H1 (cell line): ENCODE results near the gene TUNAR. TPM values are rescaled to one million over a fixed set of nuclear protein-coding genes. Genes with fewer than 3 reads are reported as not detected.

Experiments
- CTCF ChIA-PET: fragments of 300-600 bp; sonication (Branson Sonifier 250); formaldehyde crosslinking; loops from one replicate; lab custom pipeline; 2021; ENCODE audit not compliant: partially characterized antibody; lab: Charles Lee
- POLR2A ChIA-PET: fragments of 300-600 bp; sonication (Branson Sonifier 250); formaldehyde crosslinking; loops from one replicate; lab custom pipeline; 2021; ENCODE audit warnings: inconsistent platforms; ENCODE audit not compliant: partially characterized antibody; lab: Charles Lee
- DNase-seq, 2 experiments: peaks; one replicate each; pipeline versions ENCODE4 v3.0.0 to v3.0.0-alpha.2; 2010 to 2022; ENCODE audit warnings: low spot score in 2 of 2, low read depth in 1 of 2, mixed read lengths in 1 of 2
- FAIRE-seq: peaks from 2 replicates; lab custom pipeline; 2011; peaks lifted over from hg19 to GRCh38; lab: Jason Lieb, UNC
- H2AFZ ChIP-seq: 2 replicates; pipeline ENCODE4 v1.8.1; 2012; ENCODE audit warnings: low read length, inconsistent platforms
- H2AK5ac ChIP-seq: 2 replicates; pipeline ENCODE4 v1.6.1; 2013; ENCODE audit warnings: low read depth, low read length
- H2BK120ac ChIP-seq: replicated peaks from 2 replicates; pipeline ENCODE3; 2013; ENCODE audit warnings: low read depth, low read length, inconsistent platforms
- H2BK12ac ChIP-seq: 2 replicates; pipeline ENCODE4 v1.6.1; 2013; ENCODE audit warnings: low read depth, low read length
- H2BK15ac ChIP-seq: 2 replicates; pipeline ENCODE4 v1.6.1; 2013; ENCODE audit warnings: low read length
- H2BK20ac ChIP-seq: 2 replicates; pipeline ENCODE4 v1.6.1; 2013; ENCODE audit warnings: low read length
- H2BK5ac ChIP-seq: 2 replicates; pipeline ENCODE4 v1.6.1; 2013; ENCODE audit warnings: low read depth, low read length
- H3K14ac ChIP-seq: 2 replicates; pipeline ENCODE4 v1.6.1; 2013; ENCODE audit warnings: inconsistent platforms; ENCODE audit not compliant: insufficient read length
- H3K18ac ChIP-seq: 2 replicates; pipeline ENCODE4 v1.6.1; 2013; ENCODE audit warnings: low read length; ENCODE audit errors: extremely low read depth
- H3K23ac ChIP-seq: 2 replicates; pipeline ENCODE4 v1.6.1; 2013; ENCODE audit warnings: inconsistent platforms; ENCODE audit not compliant: insufficient read length
- H3K23me2 ChIP-seq: 2 replicates; pipeline ENCODE4 v1.6.1; 2013; ENCODE audit warnings: low read depth, low read length
- H3K27ac ChIP-seq: 2 replicates; pipeline ENCODE4 v1.6.1; 2011; ENCODE audit warnings: low read depth, low read length, inconsistent platforms
- H3K27me3 ChIP-seq, 4 experiments: replicated peaks in 1 of 4; 1 replicate in 1 of 4; 2 replicates in 3 of 4; pipeline versions ENCODE4 v1.6.1 to v1.8.1; 2011 to 2013; ENCODE audit warnings: low read length in 3 of 4, mild to moderate bottlenecking in 3 of 4, inconsistent platforms in 2 of 4, mixed read lengths in 2 of 4, moderate library complexity in 1 of 4; ENCODE audit not compliant: control insufficient read depth in 3 of 4, insufficient read depth in 3 of 4; ENCODE audit errors: extremely low read depth in 1 of 4
- H3K36me3 ChIP-seq, 4 experiments: 2 replicates each; pipeline versions ENCODE4 v1.6.1 to v1.8.1; 2011 to 2013; ENCODE audit warnings: mild to moderate bottlenecking in 4 of 4, low read length in 3 of 4, moderate library complexity in 2 of 4, control low read depth in 1 of 4, inconsistent platforms in 1 of 4; ENCODE audit not compliant: insufficient read depth in 4 of 4, control insufficient read depth in 2 of 4
- H3K4ac ChIP-seq: replicated peaks from 2 replicates; pipeline ENCODE3; 2013; ENCODE audit warnings: low read length, low read depth, mixed read lengths, inconsistent platforms; ENCODE audit not compliant: insufficient read length
- H3K4me1 ChIP-seq, 4 experiments: replicated peaks in 1 of 4; 1 replicate in 1 of 4; 2 replicates in 3 of 4; pipeline versions ENCODE4 v1.6.1 to v1.8.1; 2011 to 2013; ENCODE audit warnings: low read length in 3 of 4, inconsistent platforms in 2 of 4, mixed read lengths in 1 of 4; ENCODE audit not compliant: insufficient read depth in 4 of 4, control insufficient read depth in 3 of 4
- H3K4me2 ChIP-seq, 2 experiments: 2 replicates each; pipeline versions ENCODE4 v1.6.1 to v1.8.1; 2011 to 2013; ENCODE audit warnings: low read depth in 2 of 2, low read length in 2 of 2, control low read depth in 1 of 2, inconsistent platforms in 1 of 2, mild to moderate bottlenecking in 1 of 2; ENCODE audit not compliant: insufficient read depth in 1 of 2
- H3K4me3 ChIP-seq, 4 experiments: fragments of 200-600, 300-600 bp in 1 of 4; sonication (generic), shearing (Covaris generic), sonication (Bioruptor Twin) in 1 of 4; 2 replicates each; pipeline versions ENCODE4 v1.5.1 to v1.8.1; 2011 to 2016; ENCODE audit warnings: low read length in 4 of 4, low read depth in 3 of 4, control low read depth in 2 of 4, inconsistent platforms in 2 of 4, mild to moderate bottlenecking in 2 of 4, mixed read lengths in 1 of 4, moderate library complexity in 1 of 4; ENCODE audit not compliant: insufficient read depth in 2 of 4; ENCODE audit errors: extremely low read depth in 1 of 4
- H3K56ac ChIP-seq: replicated peaks from 2 replicates; pipeline ENCODE3; 2013; ENCODE audit warnings: low read depth, mild to moderate bottlenecking, mixed read lengths, low read length, inconsistent platforms; ENCODE audit not compliant: insufficient read length
- H3K79me1 ChIP-seq: 2 replicates; pipeline ENCODE4 v1.6.1; 2013; ENCODE audit warnings: low read depth, low read length, control low read depth
- H3K79me2 ChIP-seq, 2 experiments: 2 replicates each; pipeline versions ENCODE4 v1.6.1 to v1.8.1; 2012 to 2013; ENCODE audit warnings: low read length in 2 of 2, mild to moderate bottlenecking in 2 of 2, inconsistent platforms in 1 of 2; ENCODE audit not compliant: insufficient read depth in 2 of 2, control insufficient read depth in 1 of 2
- H3K9ac ChIP-seq, 4 experiments: replicated peaks in 1 of 4; 1 replicate in 1 of 4; 2 replicates in 3 of 4; pipeline versions ENCODE4 v1.6.1 to v1.8.1; 2011 to 2013; ENCODE audit warnings: low read depth in 3 of 4, low read length in 3 of 4, control low read depth in 2 of 4, mild to moderate bottlenecking in 2 of 4, moderate library complexity in 2 of 4, inconsistent platforms in 1 of 4; ENCODE audit errors: extremely low read depth in 1 of 4
- H3K9me3 ChIP-seq, 2 experiments: 2 replicates each; pipeline versions ENCODE4 v1.6.1 to v1.8.1; 2012 to 2013; ENCODE audit warnings: mild to moderate bottlenecking in 2 of 2, moderate library complexity in 2 of 2, control low read depth in 1 of 2, inconsistent platforms in 1 of 2, low read depth in 1 of 2, low read length in 1 of 2, mixed read lengths in 1 of 2; ENCODE audit not compliant: insufficient read depth in 2 of 2
- H4K20me1 ChIP-seq, 2 experiments: replicated peaks in 1 of 2; 2 replicates each; pipeline versions ENCODE3 to v1.8.1; 2011 to 2013; ENCODE audit warnings: inconsistent platforms in 2 of 2, low read length in 2 of 2, mild to moderate bottlenecking in 1 of 2; ENCODE audit not compliant: insufficient read depth in 2 of 2, control insufficient read depth in 1 of 2
- H4K5ac ChIP-seq: 2 replicates; pipeline ENCODE4 v1.6.1; 2013; ENCODE audit warnings: low read length, low read depth, mixed read lengths, inconsistent platforms; ENCODE audit not compliant: insufficient read length
- H4K8ac ChIP-seq: 2 replicates; pipeline ENCODE4 v1.8.0; 2013; ENCODE audit warnings: mild to moderate bottlenecking, moderate library complexity, low read length, inconsistent platforms; ENCODE audit not compliant: insufficient read depth; ENCODE audit errors: extremely low read depth
- H4K91ac ChIP-seq: replicated peaks from 2 replicates; pipeline ENCODE3; 2013; ENCODE audit warnings: low read length, mixed read lengths, inconsistent platforms; ENCODE audit not compliant: insufficient read length
- ASH2L ChIP-seq: fragments of 200-600, 300-600 bp; sonication (generic); IDR thresholded peaks from one replicate; pipeline ENCODE4 v1.7.1; 2017; ENCODE audit warnings: low read length
- CBX8 ChIP-seq: fragments of 300-800, 300-1000 bp; sonication (generic); IDR thresholded peaks from 2 replicates; pipeline ENCODE4 v1.7.1; 2016; ENCODE audit warnings: low read depth, low read length, borderline replicate concordance
- CTCF ChIP-seq, 3 experiments: IDR thresholded peaks; 1 replicate in 2 of 3; 2 replicates in 1 of 3; pipeline versions ENCODE4 v1.5.1 to v1.6.1; 2011; ENCODE audit warnings: low read length in 3 of 3, mild to moderate bottlenecking in 3 of 3, inconsistent platforms in 2 of 3, low read depth in 1 of 3, moderate library complexity in 1 of 3; ENCODE audit not compliant: insufficient read depth in 1 of 3; ENCODE audit errors: control extremely low read depth in 1 of 3
- RNF2 ChIP-seq: fragments of 200-900, 300-1000 bp; sonication (generic); IDR thresholded peaks from 2 replicates; pipeline ENCODE4 v1.7.1; 2016; ENCODE audit warnings: borderline replicate concordance, low read depth, mild to moderate bottlenecking, antibody characterized with exemption, low read length; ENCODE audit not compliant: poor library complexity, severe bottlenecking; ENCODE audit errors: missing control alignments
- SUZ12 ChIP-seq: fragments of 200-600 bp; sonication (generic); IDR thresholded peaks from 2 replicates; pipeline ENCODE4 v1.6.1; 2012; ENCODE audit warnings: mild to moderate bottlenecking, inconsistent platforms, low read length, moderate library complexity, mixed read lengths
- TBP ChIP-seq: IDR thresholded peaks from 2 replicates; pipeline ENCODE4 v1.6.1; 2011; ENCODE audit warnings: low read depth, low read length, improper control_type of control experiment
- TEAD4 ChIP-seq: IDR thresholded peaks from 2 replicates; pipeline ENCODE4 v1.6.1; 2012; ENCODE audit warnings: low read depth, low read length, inconsistent platforms, mixed read lengths
- polyA plus RNA-seq, 7 experiments: library from polyadenylated mRNA; depleted of rRNA in 3 of 7; stranded (reverse) in 5 of 7; unstranded in 2 of 7; fragments of >200 nt in 5 of 7; fragments of 200-250 nt in 2 of 7; gene quantifications; 1 replicate in 5 of 7; 2 replicates in 1 of 7; 4 replicates in 1 of 7; pipeline versions ENCODE4 v1.2.1 to v1.2.3, GENCODE V29; 2011 to 2013; ENCODE audit warnings: missing spikeins in 2 of 7, mixed read lengths in 2 of 7
- total RNA-seq: library from RNA; stranded (reverse); fragmentation: NEBNext Ultra II Directional; extraction: Animal tissue kit (Norgen Biotek cat#: 25700); gene quantifications from 2 replicates; pipeline ENCODE4 v1.2.1, GENCODE V29; 2021

The TUNAR gene
- total and polyA plus RNA-seq, 2 of the 8 experiments (the other 6 are each of a cell fraction or from before 2014, with no cell fraction given) = 12.8 to 63.9 TPM

GRCh38 chr14:95931384-95931783 lies 54.8 kb downstream of the TUNAR start:
- peak overlapping the region; percentile 72 for H4K91ac ChIP-seq
- no peaks in the 10 kb centered on the region for H3K79me2 ChIP-seq
- no peak overlapping the region for H3K27ac ChIP-seq
- no peak overlapping the region for H3K4ac ChIP-seq
- no peak overlapping the region for H3K4me3 ChIP-seq
- no peak overlapping the region; the same call in 1 of the 2 replicates for H3K18ac ChIP-seq
- no peaks in the 10 kb centered on the region for H4K20me1 ChIP-seq
- H3K4me1 ChIP-seq = peaks cover 0 to 7% (median 1%) of the 10 kb centered on the region in 4 experiments; a peak in 4 of 7 replicates
- no peak overlapping the region for H4K8ac ChIP-seq
- no peaks in the 10 kb centered on the region for H3K79me1 ChIP-seq
- H2BK120ac ChIP-seq = no peak overlapping the region
- no peak for TF ChIP-seq TEAD4
- no peak for TF ChIP-seq SUZ12
- TF ChIP-seq CBX8 = no peak
- TF ChIP-seq ASH2L = no peak
- TF ChIP-seq TBP = no peak
- TF ChIP-seq RNF2 = no peak
- no peak for TF ChIP-seq CTCF (IDR thresholded peaks at IDR 0.05; ENCODE audit: control extremely low read depth in 1 of 3, insufficient read depth in 1 of 3, low read depth in 1 of 3, low read length in 3 of 3)
- TF ChIP-seq, all 59 proteins: peak for 0
- H2BK12ac ChIP-seq = 0 out of 2 replicates have a peak overlapping the region, but pooled peaks have one; percentile 1
- POLR2A ChIA-PET = no interaction called here
- no peak overlapping the region for H2AK5ac ChIP-seq
- H3K27me3 ChIP-seq = no peaks in the 10 kb centered on the region
- no peak for FAIRE-seq
- no peaks in the 10 kb centered on the region for H3K9me3 ChIP-seq
- H3K36me3 ChIP-seq = no peaks in the 10 kb centered on the region
- H4K5ac ChIP-seq = no peak overlapping the region
- no peak overlapping the region for H3K56ac ChIP-seq
- no peak overlapping the region for H2BK15ac ChIP-seq
- no peak overlapping the region for H3K4me2 ChIP-seq
- H2AFZ ChIP-seq = no peak overlapping the region
- no peak overlapping the region for H2BK5ac ChIP-seq
- no peak overlapping the region for H3K14ac ChIP-seq
- H3K9ac ChIP-seq = no peak overlapping the region
- CTCF ChIA-PET = interaction anchor here (1.0 to 2.1 kb wide), 2 partner anchors 49 to 63 kb away, joined by 3 to 5 read pairs; no protein-coding TSS in a partner anchor
- no peak overlapping the region for H3K23ac ChIP-seq
- no peak for DNase-seq
- H2BK20ac ChIP-seq = no peak overlapping the region; the same call in 1 of the 2 replicates
- no peaks in the 10 kb centered on the region; the same call in 1 of the 2 replicates for H3K23me2 ChIP-seq
